C4-2B (cell line): Measurements from ENCODE around the gene CORIN.

Experiments used
- CTCF ChIP-seq: fragments of 450-650 bp; conservative IDR thresholded peaks from 2 replicates; pipeline ENCODE4 v1.5.1; 2017; ENCODE audit warnings: mild to moderate bottlenecking
- ZFX ChIP-seq: fragments of 450-650 bp; IDR thresholded peaks from 2 replicates; pipeline ENCODE4 v1.6.1; 2017

GRCh38 chr4:47788126-47788525 is 49.7 kb downstream of the CORIN start:
- no peak for TF ChIP-seq CTCF
- TF ChIP-seq ZFX: no peak
